Lower leg skin (tissue), 4 donors: ENCODE results near the gene SLC52A3. TPM values are rescaled to one million over a fixed set of nuclear protein-coding genes. Genes with fewer than 3 reads are reported as not detected.

Experiments
- DNase-seq, 2 donors: peaks; one replicate each; pipeline ENCODE4 v3.0.0-alpha.2; 2019; ENCODE audit warnings: low spot score in 2 of 2
- H3K4me3 ChIP-seq: fragments of 200-600 bp; sonication (generic); 2 replicates; pipeline ENCODE4 v1.5.1; 2017; ENCODE audit warnings: mild to moderate bottlenecking, low read depth; ENCODE audit not compliant: poor library complexity, severe bottlenecking
- CTCF ChIP-seq, 3 donors: fragments of 450-650 bp; IDR thresholded peaks; one replicate each; pipeline ENCODE4 v1.5.1; 2016; ENCODE audit warnings: antibody characterized with exemption in 3 of 3, mild to moderate bottlenecking in 3 of 3, moderate library complexity in 2 of 3
- POLR2A ChIP-seq, 2 donors: fragments of 450-650 bp; IDR thresholded peaks; one replicate each; pipeline ENCODE4 v1.6.1; 2016 to 2017; ENCODE audit warnings: antibody characterized with exemption in 2 of 2, mild to moderate bottlenecking in 1 of 2, moderate library complexity in 1 of 2
- WGBS, 2 donors: methylation state at CpG; one replicate each; pipeline ENCODE4 v1.1.5; 2018; 5-methylcytosine and 5-hydroxymethylcytosine counted together
- intact Hi-C: fragments of 100-400 bp; cut with DNase I; formaldehyde crosslinking; loops from one replicate; pipeline ENCODE4 v1.15.0; 2023; ENCODE audit warnings: low total_unique reads
- total RNA-seq, 4 donors: library from RNA; depleted of rRNA; stranded (reverse); fragments of >200 nt; gene quantifications; one replicate each; pipeline ENCODE4 v1.1.0, GENCODE V29; 2016

The SLC52A3 gene
- total RNA-seq, 4 donors from 2014 or later, result 2.2 to 7.5 (median 3.0) TPM

- intact Hi-C loops, result no loop called here
- TF ChIP-seq CTCF (IDR thresholded peaks at IDR 0.05), result no peak
- WGBS, 2 donors, result 88% methylated on average over 3 of the region's 3 CpGs
- DNase-seq, result no peak
- no peak overlapping the region for H3K4me3 ChIP-seq
Observed at GRCh38 chr20:732727-733126, 35.6 kb downstream of the SLC52A3 start.

DNA sequence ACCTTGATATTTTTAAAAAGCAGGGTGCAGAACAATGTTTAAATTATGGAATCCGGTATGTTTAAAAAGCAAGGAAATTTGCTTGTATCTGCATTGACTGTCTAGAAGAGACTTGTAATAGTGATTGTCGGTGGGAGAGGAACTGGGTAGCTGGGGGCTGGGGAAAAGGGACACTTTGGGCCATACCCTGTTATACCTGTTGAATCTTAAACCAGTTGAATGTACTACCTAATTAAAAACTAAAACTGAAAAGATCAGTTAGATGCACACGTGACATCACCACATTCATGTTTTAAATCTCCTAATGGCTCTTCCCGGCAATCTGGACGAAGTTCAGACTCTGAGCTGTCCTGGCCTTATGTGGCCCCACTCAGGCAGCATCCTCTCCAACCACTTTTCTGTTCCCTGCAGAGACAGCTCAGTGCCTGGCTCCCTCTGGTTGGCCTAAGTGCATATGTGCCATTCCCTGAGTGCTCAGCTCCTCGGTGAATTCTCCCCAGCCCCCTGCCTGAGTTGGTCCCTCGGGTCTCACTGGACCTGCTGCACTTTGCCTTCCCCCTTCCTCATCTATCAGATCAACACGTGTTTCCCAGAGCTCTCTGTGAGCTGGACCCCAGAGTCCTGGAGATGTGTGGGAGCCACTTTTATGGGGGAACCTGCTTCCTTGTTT is 36.3 kb downstream of the SLC52A3 start:
- 70 to 71% methylated on average over 8 of the region's 8 CpGs for WGBS, 2 donors
- intact Hi-C loops, result no loop called here
- TF ChIP-seq CTCF (IDR thresholded peaks at IDR 0.05), result no peak
- TF ChIP-seq POLR2A (IDR thresholded peaks at IDR 0.05), result no peak
- no peak overlapping the region for H3K4me3 ChIP-seq
- no peak for DNase-seq

- no peak for DNase-seq
- intact Hi-C loops, result no loop called here
- no peak overlapping the region for H3K4me3 ChIP-seq
- TF ChIP-seq POLR2A (IDR thresholded peaks at IDR 0.05) (no peak), CTCF (IDR thresholded peaks at IDR 0.05) (no peak)
- 92 to 93% methylated on average over 3 of the region's 3 CpGs for WGBS, 2 donors
Observed at GRCh38 chr20:730005-730404, 38.3 kb downstream of the SLC52A3 start.

DNA sequence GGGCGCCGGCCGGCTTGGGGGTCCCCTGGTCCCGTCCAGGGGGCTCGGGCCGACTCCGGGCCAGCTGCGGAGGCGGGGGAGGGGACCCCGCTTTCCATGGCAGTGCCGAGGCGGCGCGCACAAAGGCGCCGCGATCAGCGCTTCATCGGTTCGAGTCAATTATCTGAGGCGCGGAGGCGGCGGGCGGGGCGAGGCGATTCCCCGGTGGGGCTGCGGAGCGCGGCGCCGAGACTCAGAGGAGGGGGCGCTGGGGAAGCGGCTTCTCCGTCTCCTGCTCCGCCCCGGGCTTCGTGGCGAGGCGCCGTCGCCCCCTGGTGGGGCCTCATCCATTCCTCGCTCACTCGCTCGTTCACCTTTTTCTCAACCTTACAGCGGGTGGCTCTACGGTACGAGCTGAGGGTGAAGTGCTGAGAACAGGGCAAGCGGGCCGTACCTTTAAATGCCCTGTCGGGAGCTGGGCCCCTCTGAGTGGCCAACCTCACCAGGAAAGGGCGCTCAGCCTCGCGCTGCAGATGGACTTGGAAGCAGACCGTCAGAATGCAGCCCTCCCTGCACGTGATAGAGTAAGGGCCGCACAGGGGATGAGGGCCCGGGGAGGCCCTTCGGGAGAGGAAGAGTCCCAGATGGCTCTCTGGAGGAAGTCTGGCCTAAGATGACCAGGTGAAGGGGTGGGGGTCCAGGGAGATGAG is 39.9 kb downstream of the SLC52A3 start:
- no peak overlapping the region for H3K4me3 ChIP-seq
- 9 to 10% methylated on average over 23 to 24 of the region's 60 CpGs for WGBS, 2 donors
- intact Hi-C loops, result no loop called here
- no peak for TF ChIP-seq CTCF (IDR thresholded peaks at IDR 0.05)
- no peak for TF ChIP-seq POLR2A (IDR thresholded peaks at IDR 0.05)
- DNase-seq, result no peak

DNA sequence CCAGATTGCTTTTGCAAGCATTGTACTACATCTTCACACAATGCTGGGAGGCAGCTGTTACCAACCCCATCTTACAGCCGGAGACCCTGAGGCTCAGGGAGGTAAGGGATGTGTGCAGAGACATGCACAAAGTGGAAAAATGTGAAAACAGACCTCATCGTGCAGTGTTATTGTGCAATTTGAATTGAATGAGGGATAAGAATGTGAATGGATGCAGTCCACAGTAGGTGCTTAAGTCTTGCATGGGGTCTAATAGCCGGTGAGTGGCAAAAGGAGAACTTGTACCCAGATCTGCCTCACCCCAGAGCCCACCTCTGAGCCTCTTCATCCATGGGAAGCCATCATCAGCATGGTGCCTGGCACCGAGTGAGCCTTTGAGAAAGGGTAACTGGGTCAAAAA is 42.1 kb downstream of the SLC52A3 start:
- TF ChIP-seq CTCF (IDR thresholded peaks at IDR 0.05) (no peak), POLR2A (IDR thresholded peaks at IDR 0.05) (no peak)
- 65 to 72% methylated on average over 4 of the region's 4 CpGs for WGBS, 2 donors
- intact Hi-C loops, result no loop called here
- no peak overlapping the region for H3K4me3 ChIP-seq
- DNase-seq, result no peak
